OCI-LY1 (cell line): ENCODE measurements around the gene CACNG4.

Source experiments
- H2AFZ ChIP-seq: fragments of 200-600 bp; sonication (generic), shearing (Covaris generic); 2 replicates; pipeline ENCODE4 v1.6.0; 2014; ENCODE audit warnings: antibody characterized with exemption, mild to moderate bottlenecking, low read length
- H3F3A ChIP-seq: fragments of 200-600 bp; sonication (generic), shearing (Covaris generic); 2 replicates; pipeline ENCODE4 v1.6.0; 2014; ENCODE audit warnings: mild to moderate bottlenecking, antibody characterized with exemption, low read length, moderate library complexity; ENCODE audit not compliant: insufficient read depth
- H3K27ac ChIP-seq: fragments of 200-600 bp; sonication (generic); 2 replicates; pipeline ENCODE4 v1.5.1; 2014; ENCODE audit warnings: low read length, mixed run types, mild to moderate bottlenecking, low read depth; ENCODE audit not compliant: poor library complexity, severe bottlenecking
- H3K27me3 ChIP-seq: fragments of 200-600 bp; sonication (generic); 2 replicates; pipeline ENCODE4 v1.6.0; 2014; ENCODE audit warnings: antibody characterized with exemption, mild to moderate bottlenecking, low read length, moderate library complexity; ENCODE audit not compliant: insufficient read depth
- H3K36me3 ChIP-seq: fragments of 200-600 bp; sonication (generic); 2 replicates; pipeline ENCODE4 v1.6.1; 2014; ENCODE audit warnings: mild to moderate bottlenecking, antibody characterized with exemption, low read length, moderate library complexity, mixed read lengths; ENCODE audit not compliant: insufficient read depth
- H3K4me1 ChIP-seq: fragments of 200-600 bp; sonication (generic); 2 replicates; pipeline ENCODE4 v1.5.1; 2014; ENCODE audit warnings: mild to moderate bottlenecking, low read length, moderate library complexity; ENCODE audit not compliant: insufficient read depth, severe bottlenecking
- H3K4me2 ChIP-seq: fragments of 200-600 bp; sonication (generic), shearing (Covaris generic); 2 replicates; pipeline ENCODE4 v1.6.1; 2014; ENCODE audit warnings: low read length
- H3K4me3 ChIP-seq: fragments of 200-600 bp; sonication (generic); 2 replicates; pipeline ENCODE4 v1.5.1; 2014; ENCODE audit warnings: low read length, low read depth, mild to moderate bottlenecking, mixed read lengths; ENCODE audit not compliant: poor library complexity, severe bottlenecking
- H3K79me2 ChIP-seq: fragments of 200-600 bp; shearing (Covaris generic); 2 replicates; pipeline ENCODE4 v1.6.1; 2016; ENCODE audit warnings: mixed run types, low read length, mixed read lengths; ENCODE audit not compliant: insufficient read depth
- H3K9ac ChIP-seq: fragments of 200-600 bp; sonication (generic), shearing (Covaris generic); 2 replicates; pipeline ENCODE4 v1.6.1; 2014; ENCODE audit warnings: mild to moderate bottlenecking, low read length, mixed read lengths
- H3K9me2 ChIP-seq: fragments of 200-600 bp; sonication (generic), shearing (Covaris generic); 2 replicates; pipeline ENCODE4 v1.6.1; 2014; ENCODE audit warnings: low read depth, mild to moderate bottlenecking, low read length, mixed read lengths
- H3K9me3 ChIP-seq: fragments of 200-600 bp; shearing (Covaris generic); 2 replicates; pipeline ENCODE4 v1.6.1; 2014; ENCODE audit warnings: low read length, mixed read lengths
- H4K20me1 ChIP-seq: fragments of 200-600 bp; sonication (generic), shearing (Covaris generic); 2 replicates; pipeline ENCODE4 v1.6.0; 2016; ENCODE audit warnings: mild to moderate bottlenecking, low read length; ENCODE audit not compliant: insufficient read depth
- EZH2 ChIP-seq: fragments of 200-600 bp; sonication (generic), shearing (Covaris generic); IDR thresholded peaks from 2 replicates; pipeline ENCODE4 v1.8.0; 2017; ENCODE audit warnings: borderline replicate concordance, mixed run types, mild to moderate bottlenecking, antibody characterized with exemption, low read length, moderate library complexity, mixed read lengths
- TF ChIP-seq, protein P1 (sequence below): fragments of 200-600 bp; sonication (generic), shearing (Covaris generic); IDR thresholded peaks from 2 replicates; pipeline ENCODE4 v1.5.1; 2017; ENCODE audit warnings: mild to moderate bottlenecking, antibody characterized with exemption, low read length, moderate library complexity, mixed read lengths

Gene CACNG4

DNA sequence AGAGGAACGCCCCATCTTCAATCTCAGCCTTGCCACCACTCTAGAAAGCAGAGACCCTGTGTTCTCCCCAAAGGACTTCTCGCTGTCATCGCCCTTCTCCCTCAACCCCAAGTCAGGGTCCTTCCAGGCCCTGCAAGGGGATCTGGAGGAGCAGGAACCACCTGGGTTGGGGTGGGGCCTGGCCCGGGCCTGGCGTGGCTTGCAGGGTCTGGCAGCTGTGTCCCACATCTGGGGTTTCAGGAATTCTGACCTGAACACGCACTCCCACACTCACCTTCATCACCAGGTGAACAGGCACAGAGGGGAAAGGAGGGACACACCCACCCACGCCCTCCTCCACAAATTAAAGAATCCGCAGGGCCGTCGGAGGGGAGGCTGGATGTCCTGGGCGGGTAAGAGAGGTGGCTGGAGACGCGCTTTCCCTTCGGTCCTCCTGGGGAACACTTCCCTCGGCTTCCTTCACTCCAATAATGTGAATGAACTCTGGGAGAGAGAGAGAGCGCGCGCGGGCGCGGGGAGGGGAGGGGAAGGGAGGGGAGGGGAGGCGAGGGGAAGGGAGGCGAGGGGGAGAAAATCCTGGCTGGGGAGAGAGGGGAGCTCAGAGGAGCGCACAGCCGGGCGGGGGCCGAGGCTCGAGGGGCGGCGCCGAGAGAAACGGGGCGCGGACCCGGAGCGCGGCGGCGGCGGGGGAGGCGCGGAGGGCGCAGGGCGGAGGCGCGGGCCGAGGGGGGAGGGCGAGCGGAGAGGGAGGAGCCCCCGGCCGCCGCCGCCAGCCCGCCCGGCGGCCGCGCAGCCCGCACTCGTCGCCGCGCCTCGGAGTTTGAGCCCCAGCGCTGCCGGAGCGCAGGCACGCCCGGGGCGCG, at the start of gene CACNG4:
CACNG4 (plus strand) TSS at position 799 of the 863 bp plus-strand sequence. CDS start 205 bp downstream, outside the sequence.
- Histone ChIP-seq H3K27ac (no peak within 1 kb of the TSS), H3K27me3 (no peaks in the 10 kb centered on the region), H3K4me3 (no peak within 1 kb of the TSS), H2AFZ (no peak within 1 kb of the TSS), H3K9ac (no peak within 1 kb of the TSS), H3K9me3 (no peaks in the 10 kb centered on the region), H3K4me2 (no peak within 1 kb of the TSS), H3K9me2 (no peaks in the 10 kb centered on the region), H3K79me2 (no peaks in the 10 kb centered on the region), H3F3A (no peaks in the 10 kb centered on the region), H4K20me1 (no peaks in the 10 kb centered on the region), H3K4me1 (no peaks in the 10 kb centered on the region), H3K36me3 (no peaks in the 10 kb centered on the region)
- TF ChIP-seq, protein P1, sequence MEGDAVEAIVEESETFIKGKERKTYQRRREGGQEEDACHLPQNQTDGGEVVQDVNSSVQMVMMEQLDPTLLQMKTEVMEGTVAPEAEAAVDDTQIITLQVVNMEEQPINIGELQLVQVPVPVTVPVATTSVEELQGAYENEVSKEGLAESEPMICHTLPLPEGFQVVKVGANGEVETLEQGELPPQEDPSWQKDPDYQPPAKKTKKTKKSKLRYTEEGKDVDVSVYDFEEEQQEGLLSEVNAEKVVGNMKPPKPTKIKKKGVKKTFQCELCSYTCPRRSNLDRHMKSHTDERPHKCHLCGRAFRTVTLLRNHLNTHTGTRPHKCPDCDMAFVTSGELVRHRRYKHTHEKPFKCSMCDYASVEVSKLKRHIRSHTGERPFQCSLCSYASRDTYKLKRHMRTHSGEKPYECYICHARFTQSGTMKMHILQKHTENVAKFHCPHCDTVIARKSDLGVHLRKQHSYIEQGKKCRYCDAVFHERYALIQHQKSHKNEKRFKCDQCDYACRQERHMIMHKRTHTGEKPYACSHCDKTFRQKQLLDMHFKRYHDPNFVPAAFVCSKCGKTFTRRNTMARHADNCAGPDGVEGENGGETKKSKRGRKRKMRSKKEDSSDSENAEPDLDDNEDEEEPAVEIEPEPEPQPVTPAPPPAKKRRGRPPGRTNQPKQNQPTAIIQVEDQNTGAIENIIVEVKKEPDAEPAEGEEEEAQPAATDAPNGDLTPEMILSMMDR = no peak
- TF ChIP-seq EZH2 = no peak

DNA sequence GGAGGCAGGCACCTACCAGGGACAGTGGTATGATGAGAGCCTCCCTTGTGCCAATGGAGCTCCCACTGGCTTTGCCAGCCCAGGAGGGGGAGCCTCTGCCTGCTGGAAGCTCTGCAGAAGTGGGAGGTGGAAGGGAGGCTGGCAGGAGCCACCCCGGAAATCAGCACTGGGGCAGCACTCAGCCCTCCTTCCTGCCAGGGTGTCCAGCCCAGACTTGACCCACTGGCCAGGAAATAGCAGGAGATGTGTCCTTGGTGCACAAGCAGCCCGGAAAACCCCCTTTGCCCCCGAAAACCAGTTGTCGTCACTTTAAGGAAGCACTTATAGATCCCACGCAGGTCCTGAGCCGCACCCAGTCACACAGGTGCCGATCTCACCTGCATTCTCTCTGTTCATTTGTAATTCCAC, 49.3 kb upstream of the CACNG4 start:
- H2AFZ ChIP-seq = no peak overlapping the region
- no peak overlapping the region for H3K9ac ChIP-seq
- no peaks in the 10 kb centered on the region for H4K20me1 ChIP-seq
- H3K79me2 ChIP-seq = no peaks in the 10 kb centered on the region
- no peak overlapping the region for H3K27ac ChIP-seq
- no peaks in the 10 kb centered on the region for H3K36me3 ChIP-seq
- TF ChIP-seq, protein P1 = no peak
- no peak for TF ChIP-seq EZH2
- H3K9me3 ChIP-seq = no peaks in the 10 kb centered on the region
- H3K4me3 ChIP-seq = no peak overlapping the region
- no peak overlapping the region for H3K4me2 ChIP-seq
- no peaks in the 10 kb centered on the region for H3F3A ChIP-seq
- peaks cover 11% of the 10 kb centered on the region; the same call in 1 of the 2 replicates for H3K27me3 ChIP-seq
- no peaks in the 10 kb centered on the region for H3K4me1 ChIP-seq
- H3K9me2 ChIP-seq = no peaks in the 10 kb centered on the region

DNA sequence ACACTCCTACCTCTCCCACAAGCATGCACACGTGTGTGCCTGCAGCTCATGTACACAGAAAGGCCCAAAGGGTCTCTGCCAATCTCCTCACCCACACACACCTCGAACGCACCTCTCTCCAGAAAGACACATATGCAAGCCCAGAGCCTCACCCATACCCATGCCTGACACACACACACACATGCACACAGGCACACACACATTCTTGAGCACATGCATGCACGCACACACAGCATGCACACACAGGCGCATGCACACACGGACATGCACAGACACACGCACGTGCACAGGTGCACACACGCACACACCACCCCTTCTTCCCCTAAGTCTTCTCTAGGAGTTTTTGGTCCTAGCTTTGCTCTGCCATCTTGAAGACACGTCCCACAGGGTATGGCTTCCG, 48.7 kb upstream of the CACNG4 start:
- Histone ChIP-seq H3K27ac (no peak overlapping the region), H3K9me2 (no peaks in the 10 kb centered on the region), H3K4me3 (no peak overlapping the region), H3K27me3 (peaks cover 11% of the 10 kb centered on the region; the same call in 1 of the 2 replicates), H3K4me2 (no peak overlapping the region), H3K36me3 (no peaks in the 10 kb centered on the region), H3F3A (no peaks in the 10 kb centered on the region), H3K9ac (no peak overlapping the region), H4K20me1 (no peaks in the 10 kb centered on the region), H3K4me1 (no peaks in the 10 kb centered on the region), H3K79me2 (no peaks in the 10 kb centered on the region), H2AFZ (no peak overlapping the region), H3K9me3 (no peaks in the 10 kb centered on the region)
- TF ChIP-seq, protein P1 = no peak
- no peak for TF ChIP-seq EZH2
